T-helper 1 cell treated with Interleukin-12 subunit alpha and Interleukin-12 subunit beta and Interleukin-4 antibody, amounts not matched to agents 30 ng/mL and 1 ng/mL, for 36 hours (primary cell): ENCODE data around the gene HNF1B. TPM values are rescaled to one million over a fixed set of nuclear protein-coding genes. Genes with fewer than 3 reads are reported as not detected.
"Not testable (repeated sequence)": the region's sequence is repeated elsewhere in the genome, so short reads cannot be mapped to it uniquely, and the experiment has no call there.

Experiments
- intact Hi-C: fragments of 100-400 bp; cut with micrococcal nuclease; formaldehyde crosslinking; loops from one replicate; pipeline ENCODE4 v1.15.1; 2024
- total RNA-seq: library from RNA; stranded (reverse); gene quantifications from 2 replicates; pipeline ENCODE4 v1.2.3, GENCODE V29; 2022

Gene HNF1B
- total RNA-seq, 1 donor from 2014 or later, result 1.8 TPM

GRCh38 chr17:37708008-37708615 lies 36.7 kb downstream of the HNF1B start:
- intact Hi-C loops, result no loop called here

DNA sequence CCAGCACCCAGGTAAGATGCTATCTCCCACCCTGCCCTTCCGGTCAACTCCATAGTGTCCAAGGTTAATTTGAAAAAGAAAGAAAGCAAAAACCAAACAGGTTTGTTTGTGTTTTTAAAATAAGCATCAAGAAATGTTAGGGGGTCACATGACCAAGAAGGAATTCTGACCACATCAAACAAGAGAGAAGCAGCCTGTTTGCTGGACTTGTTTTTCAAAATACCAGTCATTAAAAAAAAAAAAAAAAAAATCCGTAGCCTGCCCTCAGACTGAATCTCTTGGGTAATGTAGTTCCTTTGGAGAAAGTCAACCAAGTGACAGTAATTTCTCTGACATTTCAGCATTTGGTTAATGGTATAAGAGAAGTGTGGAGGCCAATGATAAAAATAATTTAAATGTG lies 38.4 kb downstream of the HNF1B start:
- intact Hi-C loops, result no loop called here

DNA sequence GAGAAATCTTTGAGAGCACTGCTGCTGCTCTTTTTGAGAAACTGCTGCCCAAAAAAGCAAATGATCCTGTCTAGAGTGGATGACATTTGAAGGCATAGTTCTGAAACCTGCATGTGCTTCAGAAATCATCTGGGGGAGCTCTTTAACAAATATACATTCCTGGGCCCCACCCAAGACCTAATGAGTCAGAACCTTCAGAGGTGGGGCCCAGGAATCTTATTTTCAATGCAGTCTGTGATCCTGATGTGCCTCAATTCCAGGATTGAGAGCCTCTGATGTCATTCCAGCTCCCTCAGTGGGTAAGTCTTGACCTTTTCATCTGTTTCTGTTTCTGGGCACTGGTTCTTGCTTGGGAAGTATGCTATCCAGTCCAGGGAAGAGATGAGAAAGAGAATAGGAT lies 42.3 kb downstream of the HNF1B start:
- intact Hi-C loops, result no loop called here

- intact Hi-C loops, result loop anchor here (1.0 kb wide), 3 partner anchors 70 to 115 kb away; no protein-coding TSS in a partner anchor
These were observed 43.4 kb downstream of the HNF1B start for GRCh38 chr17:37701496-37701898.

GRCh38 chr17:37700881-37701280 lies 44.0 kb downstream of the HNF1B start:
- intact Hi-C loops, result loop anchor here (1.0 kb wide), 3 partner anchors 70 to 115 kb away; no protein-coding TSS in a partner anchor

- intact Hi-C loops, result no loop called here
These were observed 45.4 kb downstream of the HNF1B start for GRCh38 chr17:37699285-37699973.

GRCh38 chr17:37698911-37699255 lies 46.0 kb downstream of the HNF1B start:
- intact Hi-C loops, result no loop called here

- intact Hi-C loops, result no loop called here
These were observed 46.5 kb downstream of the HNF1B start for GRCh38 chr17:37698132-37698910.

- intact Hi-C loops, result no loop called here
These were observed 47.5 kb downstream of the HNF1B start for GRCh38 chr17:37697381-37697780.

DNA sequence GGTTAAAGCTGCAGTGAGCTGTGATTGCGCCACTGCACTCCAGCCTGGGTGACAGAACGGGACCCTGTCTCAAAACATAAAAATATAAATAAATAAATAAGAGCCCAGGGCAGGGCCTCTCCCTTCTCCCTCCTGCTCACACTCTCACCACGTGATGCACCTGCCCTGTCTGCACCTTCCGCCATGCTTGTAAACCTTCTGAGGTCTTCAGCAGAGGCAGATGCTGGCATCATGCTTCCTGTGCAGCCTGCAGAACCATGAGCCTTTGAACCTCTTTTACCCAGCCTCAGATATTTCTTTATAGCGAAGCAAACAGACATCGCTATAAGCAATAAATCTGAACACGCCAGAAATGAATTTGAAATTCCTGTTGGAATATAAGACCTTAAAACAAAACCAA lies 48.5 kb downstream of the HNF1B start:
- intact Hi-C loops, result no loop called here

GRCh38 chr17:37695726-37696125 lies 49.1 kb downstream of the HNF1B start:
- intact Hi-C loops, result no loop called here

DNA sequence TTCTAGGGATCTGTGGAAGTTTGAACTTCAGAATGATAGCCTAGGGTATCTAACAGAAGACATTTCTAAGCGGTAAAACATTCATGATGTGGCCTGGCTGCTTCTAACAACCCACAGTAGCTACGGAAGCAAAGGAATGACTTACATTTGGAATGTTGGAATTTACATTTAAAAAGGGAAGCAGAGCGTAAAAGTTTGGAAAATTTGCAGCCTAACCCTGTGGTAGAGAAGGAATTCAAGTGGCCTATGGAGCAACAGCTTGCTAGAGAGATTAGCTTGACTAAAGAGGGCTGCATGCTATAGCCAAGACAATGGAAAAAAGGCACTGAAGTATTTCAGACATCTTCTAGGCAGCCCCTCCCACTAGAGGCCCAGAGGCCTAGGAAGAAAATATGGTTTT lies 50.1 kb downstream of the HNF1B start:
- intact Hi-C loops, result no loop called here

DNA sequence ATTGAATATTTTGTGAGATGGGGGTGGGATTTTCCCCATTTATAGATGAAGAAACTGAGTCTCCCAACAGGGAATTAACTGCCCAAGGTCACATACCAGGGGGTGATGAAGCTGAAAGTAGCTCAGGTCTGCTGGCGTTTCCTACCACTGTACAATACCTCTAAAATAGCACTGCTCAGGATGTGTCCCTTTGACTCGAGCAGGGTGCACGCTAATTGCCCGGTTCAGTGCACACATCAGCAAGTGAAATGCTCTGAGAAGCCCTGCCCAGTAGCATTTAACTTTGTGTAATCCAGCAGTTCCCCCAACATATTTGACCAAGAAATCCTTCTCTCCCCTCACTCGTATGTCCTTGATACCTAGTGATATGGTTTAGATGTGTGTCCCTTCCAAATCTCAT lies 51.5 kb downstream of the HNF1B start:
- intact Hi-C loops, result no loop called here

- intact Hi-C loops, result no loop called here
These were observed 53.1 kb downstream of the HNF1B start for GRCh38 chr17:37691807-37692206.

GRCh38 chr17:37689317-37689716 lies 55.5 kb downstream of the HNF1B start:
- intact Hi-C loops, result no loop called here

- intact Hi-C loops, result no loop called here
These were observed 61.3 kb downstream of the HNF1B start for GRCh38 chr17:37683454-37683984.

GRCh38 chr17:37682007-37682406 lies 62.9 kb downstream of the HNF1B start:
- intact Hi-C loops, result no loop called here

GRCh38 chr17:37679995-37680394 lies 64.9 kb downstream of the HNF1B start:
- intact Hi-C loops, result not testable (repeated sequence)

DNA sequence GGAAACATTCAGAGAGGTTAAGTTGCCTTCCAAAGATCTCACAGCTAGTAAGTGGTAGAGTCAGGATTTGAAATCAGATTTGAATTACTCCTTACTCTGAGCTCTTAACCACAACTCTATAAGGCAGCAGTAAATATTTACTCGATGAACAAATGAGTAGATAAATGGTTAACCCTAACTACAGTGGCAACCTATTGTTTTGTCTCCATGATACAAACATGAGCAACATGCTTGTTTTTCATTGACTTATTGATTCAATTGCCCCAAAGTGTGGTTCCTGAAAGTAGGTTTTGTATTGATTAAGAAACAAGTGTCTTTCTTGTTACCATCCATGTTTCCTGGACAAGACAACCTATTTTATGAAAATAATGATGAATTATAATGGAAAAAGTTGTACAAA lies 66.8 kb downstream of the HNF1B start:
- intact Hi-C loops, result no loop called here

DNA sequence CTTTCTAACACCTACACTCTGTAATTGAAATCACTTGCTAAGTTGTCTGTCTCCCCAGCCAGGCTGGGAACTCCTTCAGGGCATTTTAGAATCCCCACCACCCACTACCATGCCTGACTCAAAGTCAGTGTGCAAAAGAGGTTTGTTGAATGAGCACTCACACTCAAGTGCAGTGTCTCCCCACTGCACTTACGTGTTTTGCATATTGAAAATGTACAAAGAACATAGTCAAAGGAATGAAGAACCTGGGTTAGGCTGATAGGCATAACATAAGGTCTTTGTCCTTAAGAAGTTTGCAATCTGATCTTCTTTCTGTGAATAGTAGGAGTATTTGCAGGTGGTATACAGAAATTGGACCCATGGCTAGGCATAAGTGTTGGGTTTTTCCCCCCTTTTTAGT lies 67.8 kb downstream of the HNF1B start:
- intact Hi-C loops, result no loop called here

GRCh38 chr17:37676115-37676925 lies 68.5 kb downstream of the HNF1B start:
- intact Hi-C loops, result no loop called here
